ENCODE data around the gene TEAD2.
A peak's percentile ranks its signal among the peaks of the same experiment; 100 is the strongest.
"Not testable (repeated sequence)": the region's sequence is repeated elsewhere in the genome, so short reads cannot be mapped to it uniquely, and the experiment has no call there.

Gene TEAD2

GRCh38 chr19:49331187-49331586, 31.0 kb downstream of the TEAD2 start:
- DNase-seq (ENCODE audit: low read depth): not testable (repeated sequence)

GRCh38 chr19:49328741-49329140, 33.5 kb downstream of the TEAD2 start:
- no peak for DNase-seq (ENCODE audit: low read depth)

- DNase-seq (ENCODE audit: low read depth): no peak
These were observed 34.2 kb downstream of the TEAD2 start for GRCh38 chr19:49327878-49328544.

GRCh38 chr19:49326165-49326704, 36.0 kb downstream of the TEAD2 start:
- no peak for DNase-seq (ENCODE audit: low read depth)

GRCh38 chr19:49325756-49326155, 36.5 kb downstream of the TEAD2 start:
- DNase-seq (ENCODE audit: low read depth): not testable (repeated sequence)

- DNase-seq (ENCODE audit: low read depth): no peak
These were observed 37.2 kb downstream of the TEAD2 start, which contains the start of gene SLC6A16 for GRCh38 chr19:49324801-49325576. Gene SLC6A16 (minus strand): TSS chr19:49325191. CDS start chr19:49311347, 13,844 bp downstream.

- DNase-seq (ENCODE audit: low read depth): no peak
These were observed 43.9 kb downstream of the TEAD2 start for GRCh38 chr19:49318296-49318695.

GRCh38 chr19:49316284-49316683, 45.9 kb downstream of the TEAD2 start:
- no peak for DNase-seq (ENCODE audit: low read depth)

- DNase-seq (ENCODE audit: low read depth): no peak
These were observed 47.1 kb downstream of the TEAD2 start for GRCh38 chr19:49315111-49315510.

GRCh38 chr19:49309087-49309486, 53.1 kb downstream of the TEAD2 start:
- DNase-seq (ENCODE audit: low read depth): no peak

GRCh38 chr19:49306734-49307133, 55.5 kb downstream of the TEAD2 start:
- not testable (repeated sequence) for DNase-seq (ENCODE audit: low read depth)

GRCh38 chr19:49301866-49302252, 60.4 kb downstream of the TEAD2 start:
- no peak for DNase-seq (ENCODE audit: low read depth)

GRCh38 chr19:49301165-49301865, 60.9 kb downstream of the TEAD2 start:
- peak; percentile 67 for DNase-seq (ENCODE audit: low read depth)

- not testable (repeated sequence) for DNase-seq (ENCODE audit: low read depth)
These were observed 63.6 kb downstream of the TEAD2 start for GRCh38 chr19:49298653-49299052.

- DNase-seq (ENCODE audit: low read depth): no peak
These were observed 64.8 kb downstream of the TEAD2 start for GRCh38 chr19:49297403-49297802.

- DNase-seq (ENCODE audit: low read depth): no peak
These were observed 66.9 kb downstream of the TEAD2 start for GRCh38 chr19:49295208-49295880.

- no peak for DNase-seq (ENCODE audit: low read depth)
These were observed 67.8 kb downstream of the TEAD2 start for GRCh38 chr19:49294401-49294800.

Data from CMK (cell line).